HG03139 (cell line): ENCODE results near the gene CALCOCO2.
"Not testable (repeated sequence)": the region's sequence is repeated elsewhere in the genome, so short reads cannot be mapped to it uniquely, and the experiment has no call there.

Source experiments
- ATAC-seq: cut with Tn5 transposase; IDR thresholded peaks from one replicate; pipeline ENCODE4 v1.9.1; 2021; ENCODE audit not compliant: unreplicated experiment

Gene CALCOCO2

DNA sequence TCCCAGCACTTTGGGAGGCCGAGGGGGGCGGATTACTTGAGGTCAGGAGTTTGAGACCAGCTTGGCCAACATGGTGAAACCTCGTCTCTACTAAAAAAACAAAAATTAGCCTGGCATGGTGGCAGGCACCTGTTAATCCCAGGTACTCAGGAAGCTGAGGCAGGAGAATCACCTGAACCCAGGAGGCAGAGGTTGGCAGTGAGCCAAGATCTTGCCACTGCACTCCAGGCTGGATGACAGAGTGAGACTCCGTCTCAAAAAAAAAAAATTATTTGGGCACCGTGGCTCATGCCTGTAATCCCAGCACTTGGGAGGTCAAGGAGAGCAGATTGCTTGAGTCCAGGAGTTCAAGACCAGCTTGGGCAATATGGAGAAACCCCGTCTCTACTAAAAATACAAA is 9.9 kb upstream of the CALCOCO2 start:
- not testable (repeated sequence) for ATAC-seq

- ATAC-seq, result no peak
Measured at GRCh38 chr17:48825446-48826381, 5.1 kb upstream of the CALCOCO2 start.

- no peak for ATAC-seq
Measured at GRCh38 chr17:48831549-48831883, 681 bp downstream of the CALCOCO2 start.

DNA sequence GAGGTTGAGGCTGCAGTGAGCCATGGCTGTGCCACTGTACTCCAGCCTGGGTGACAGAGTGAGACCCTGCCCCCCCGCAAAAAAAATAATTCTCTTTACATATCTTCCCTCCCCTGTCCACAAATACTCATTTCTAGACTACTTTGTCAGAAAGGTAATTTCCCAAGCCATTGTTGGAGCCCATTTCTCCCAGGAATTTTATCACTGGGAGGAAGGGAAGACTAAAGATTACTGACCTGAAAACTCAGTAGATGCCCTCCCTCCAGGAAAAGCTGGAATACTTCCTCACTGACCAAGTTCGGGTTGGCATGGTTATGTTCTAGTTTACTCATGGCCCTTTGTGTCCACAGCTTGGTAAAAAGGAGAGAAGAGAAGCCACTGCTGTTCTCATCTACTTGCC is 4.1 kb downstream of the CALCOCO2 start:
- ATAC-seq, result no peak

DNA sequence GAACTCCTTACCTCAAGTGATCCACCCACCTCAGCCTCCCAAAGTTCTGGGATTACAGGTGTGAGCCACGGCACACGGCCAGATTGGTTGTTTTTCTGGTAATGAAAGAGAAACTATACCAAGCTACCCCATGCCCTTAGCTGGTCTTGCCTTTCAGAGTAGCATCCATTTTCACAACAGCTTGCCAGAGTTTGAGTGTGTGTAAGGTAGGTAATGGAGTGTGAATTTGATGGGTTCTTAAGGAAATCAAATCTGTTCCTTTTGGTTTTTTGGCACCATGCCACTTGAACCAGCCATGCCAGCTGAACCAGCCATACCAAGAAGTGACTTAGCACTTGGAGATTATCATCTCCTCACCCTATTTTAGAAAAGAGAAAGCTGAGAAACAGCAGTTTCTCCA is 5.1 kb downstream of the CALCOCO2 start:
- ATAC-seq, result no peak

- not testable (repeated sequence) for ATAC-seq
Measured at GRCh38 chr17:48837458-48837857, 6.6 kb downstream of the CALCOCO2 start.

- no peak for ATAC-seq
Measured at GRCh38 chr17:48840441-48840840, 9.6 kb downstream of the CALCOCO2 start.

DNA sequence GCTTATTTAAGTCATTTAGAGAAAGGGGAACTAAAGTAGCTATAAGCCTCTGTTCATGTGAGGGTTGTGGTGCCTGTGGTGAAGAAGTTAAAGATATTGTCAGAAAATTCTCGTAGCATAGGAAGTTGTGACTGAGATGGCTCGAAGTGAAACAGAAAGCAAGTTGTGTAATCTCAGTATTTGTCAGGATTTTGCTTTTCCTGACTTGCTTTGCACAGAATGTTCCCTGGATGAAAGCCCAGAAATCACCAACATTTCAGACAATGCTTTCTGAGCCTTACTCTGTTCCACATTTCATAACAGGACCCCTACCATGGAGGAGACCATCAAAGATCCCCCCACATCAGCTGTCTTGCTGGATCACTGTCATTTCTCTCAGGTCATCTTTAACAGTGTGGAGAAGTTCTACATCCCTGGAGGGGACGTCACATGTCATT is 10.6 kb downstream of the CALCOCO2 start:
- ATAC-seq, result peak; percentile 80

GRCh38 chr17:48842746-48843145 is 11.9 kb downstream of the CALCOCO2 start:
- no peak for ATAC-seq

GRCh38 chr17:48843187-48843900 is 12.5 kb downstream of the CALCOCO2 start:
- no peak for ATAC-seq

- no peak for ATAC-seq
Measured at GRCh38 chr17:48850792-48851323, 20.0 kb downstream of the CALCOCO2 start.

DNA sequence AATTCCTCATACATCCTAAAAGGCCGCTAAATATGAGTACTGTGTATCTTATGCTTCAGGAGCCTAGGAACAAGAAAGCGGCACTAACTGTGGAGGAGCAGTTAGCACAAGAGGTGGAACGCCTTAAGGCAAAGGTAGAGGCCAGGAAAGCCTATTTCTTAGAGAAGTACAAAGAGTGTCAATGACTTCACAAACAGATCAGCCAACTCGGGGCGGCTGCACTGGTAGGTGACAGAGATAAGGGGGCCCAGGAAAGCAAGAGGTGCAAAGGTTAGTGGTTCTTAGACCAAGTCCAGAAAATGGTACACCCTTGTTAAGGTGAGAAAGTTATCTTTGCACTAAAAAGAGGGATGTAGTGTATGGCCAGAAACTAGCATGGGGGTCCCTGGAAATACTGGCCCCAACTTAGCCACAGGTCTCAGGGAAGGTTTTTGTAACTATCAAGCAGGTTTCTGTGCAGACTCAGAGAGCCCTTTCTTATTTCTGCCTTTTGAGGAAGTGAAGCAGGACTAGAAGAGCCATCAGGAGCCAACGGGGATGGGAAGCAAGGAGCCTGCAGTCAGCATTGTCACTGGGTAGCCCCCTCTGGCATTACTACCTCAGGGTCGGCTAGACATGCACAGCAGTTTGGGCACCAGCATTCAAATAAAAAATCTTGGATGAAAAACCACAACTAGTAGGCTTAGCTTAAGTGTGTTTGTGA is 24.1 kb downstream of the CALCOCO2 start:
- ATAC-seq, result no peak

GRCh38 chr17:48856122-48856821 is 25.4 kb downstream of the CALCOCO2 start:
- ATAC-seq, result no peak

DNA sequence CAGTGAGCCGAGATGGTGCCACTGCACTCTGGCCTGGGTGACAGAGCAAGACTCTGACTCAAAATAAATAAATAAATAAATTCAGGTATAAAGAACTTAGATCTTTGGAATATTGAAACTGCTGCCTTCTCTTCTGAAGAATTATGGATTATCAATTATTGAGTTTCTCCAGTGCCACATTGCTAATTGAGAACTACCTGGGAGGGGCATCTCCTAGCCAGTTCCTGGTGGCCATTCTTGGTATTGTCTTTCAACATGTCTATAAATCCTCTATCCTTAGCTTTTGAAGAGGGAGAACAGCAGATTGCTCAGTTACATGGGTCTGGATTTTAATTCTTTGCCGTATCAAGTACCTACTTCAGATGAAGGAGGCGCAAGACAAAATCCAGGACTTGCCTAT is 29.2 kb downstream of the CALCOCO2 start:
- no peak for ATAC-seq

DNA sequence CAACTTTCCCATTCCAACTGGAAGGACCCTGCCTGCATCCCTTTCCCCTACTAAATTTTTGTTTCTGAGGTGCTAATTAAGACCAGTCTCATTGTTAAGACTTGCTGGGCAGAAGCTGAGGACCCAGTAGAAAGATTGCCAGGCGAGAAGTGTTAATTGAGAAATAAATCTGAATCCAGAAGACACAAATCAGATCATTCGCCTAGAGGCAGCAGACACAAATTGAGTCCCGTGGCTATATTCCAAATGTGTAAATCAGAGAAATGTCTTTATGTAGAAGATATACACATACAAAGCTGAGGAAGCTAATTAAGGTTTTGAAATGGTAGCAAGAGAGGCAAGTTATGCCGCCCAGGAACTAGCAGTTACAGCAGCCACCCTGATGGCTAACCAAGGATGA is 29.6 kb downstream of the CALCOCO2 start:
- ATAC-seq, result no peak

- no peak for ATAC-seq
Measured at GRCh38 chr17:48868916-48869500, 38.2 kb downstream of the CALCOCO2 start.

DNA sequence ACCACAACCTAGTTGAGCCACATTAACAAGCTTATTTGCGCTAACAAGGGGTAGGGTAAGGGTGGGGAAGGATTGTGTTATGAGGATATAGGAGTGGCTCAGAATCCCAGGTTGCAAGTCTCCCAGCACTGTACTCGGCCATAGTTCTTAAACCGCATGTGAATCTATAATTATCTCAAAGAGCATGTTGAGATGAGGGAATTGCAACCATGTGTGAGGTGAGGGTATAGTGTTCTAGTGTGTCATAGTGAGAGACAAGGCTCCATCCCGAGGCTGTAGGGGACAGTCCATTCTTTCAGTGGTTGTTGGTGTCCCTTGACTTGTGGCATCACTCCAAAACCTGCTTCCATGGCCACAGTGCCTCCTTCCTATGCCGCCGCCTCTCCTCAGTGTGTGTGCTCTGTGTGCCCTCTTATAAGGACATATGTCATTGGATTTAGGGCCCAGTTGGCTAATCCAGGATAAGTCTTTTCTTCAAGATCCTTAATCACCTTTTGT is 39.0 kb downstream of the CALCOCO2 start:
- ATAC-seq, result no peak

DNA sequence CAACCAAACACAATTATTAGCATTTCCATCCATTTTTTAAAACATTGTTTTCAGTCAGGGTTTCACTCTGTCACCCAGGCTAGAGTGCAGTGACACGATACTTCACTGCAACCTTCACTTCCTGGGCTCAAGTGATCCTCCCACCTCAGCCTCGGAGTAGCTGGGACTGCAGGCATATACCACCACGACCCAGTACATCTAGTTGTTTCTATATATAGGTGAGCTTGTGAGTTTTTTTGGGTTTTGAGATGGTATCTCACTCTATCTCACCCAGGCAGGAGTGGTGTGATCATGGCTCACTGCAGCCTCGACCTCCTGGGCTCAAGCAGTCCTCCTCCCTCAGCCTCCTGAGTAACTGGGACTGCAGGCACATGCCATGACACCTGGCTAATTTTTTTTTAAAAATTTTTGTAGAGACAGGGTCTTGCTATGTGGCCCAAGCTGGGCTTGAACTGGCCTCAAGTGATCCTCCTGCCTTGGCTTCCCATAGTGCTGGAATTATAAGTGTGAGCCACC is 40.3 kb downstream of the CALCOCO2 start:
- ATAC-seq, result no peak

GRCh38 chr17:48871551-48872351 is 40.9 kb downstream of the CALCOCO2 start:
- ATAC-seq, result no peak
